Right ventricle myocardium inferior (tissue), 1 donor: ENCODE measurements around the gene SPATC1L. TPM values are rescaled to one million over a fixed set of nuclear protein-coding genes. Genes with fewer than 3 reads are reported as not detected.

Experiments used
- ATAC-seq: fragments of 200-7000 bp; cut with Tn5 transposase; one replicate; pipeline ENCODE4 v1.9.1; 2020; ENCODE audit warnings: mild to moderate bottlenecking, moderate library complexity
- DNase-seq: peaks from one replicate; pipeline ENCODE4 v3.0.0; 2021; ENCODE audit errors: missing footprints
- intact Hi-C: fragments of 100-400 bp; cut with DNase I; formaldehyde crosslinking; loops from one replicate; pipeline ENCODE4 v1.11.0; 2022
- total RNA-seq: library from RNA; stranded (reverse); fragmentation: NEBNext Ultra II Directional; extraction: Animal tissue kit (Norgen Biotek cat#: 25700); gene quantifications from one replicate; pipeline ENCODE4 v1.2.1, GENCODE V29; 2021
- donor health status: DM: no; HTN: yes; CAD: no; lungs with severe emphysema.

The SPATC1L gene
- total RNA-seq, 1 donor from 2014 or later = 7.7 TPM

GRCh38 chr21:46119637-46120271 lies 64.5 kb downstream of the SPATC1L start:
- ATAC-seq (no peak), DNase-seq (peak; percentile 62)
- intact Hi-C loops = no loop called here

GRCh38 chr21:46119144-46119636 lies 65.1 kb downstream of the SPATC1L start:
- intact Hi-C loops = no loop called here
- ATAC-seq (no peak), DNase-seq (peak; percentile 42)

GRCh38 chr21:46118316-46119143 lies 65.7 kb downstream of the SPATC1L start:
- ATAC-seq = no peak
- DNase-seq = peak; percentile 51
- intact Hi-C loops = no loop called here

- no peak for ATAC-seq
- intact Hi-C loops = no loop called here
- DNase-seq = peak; percentile 51
Measured at GRCh38 chr21:46117586-46118315, 66.5 kb downstream of the SPATC1L start.

DNA sequence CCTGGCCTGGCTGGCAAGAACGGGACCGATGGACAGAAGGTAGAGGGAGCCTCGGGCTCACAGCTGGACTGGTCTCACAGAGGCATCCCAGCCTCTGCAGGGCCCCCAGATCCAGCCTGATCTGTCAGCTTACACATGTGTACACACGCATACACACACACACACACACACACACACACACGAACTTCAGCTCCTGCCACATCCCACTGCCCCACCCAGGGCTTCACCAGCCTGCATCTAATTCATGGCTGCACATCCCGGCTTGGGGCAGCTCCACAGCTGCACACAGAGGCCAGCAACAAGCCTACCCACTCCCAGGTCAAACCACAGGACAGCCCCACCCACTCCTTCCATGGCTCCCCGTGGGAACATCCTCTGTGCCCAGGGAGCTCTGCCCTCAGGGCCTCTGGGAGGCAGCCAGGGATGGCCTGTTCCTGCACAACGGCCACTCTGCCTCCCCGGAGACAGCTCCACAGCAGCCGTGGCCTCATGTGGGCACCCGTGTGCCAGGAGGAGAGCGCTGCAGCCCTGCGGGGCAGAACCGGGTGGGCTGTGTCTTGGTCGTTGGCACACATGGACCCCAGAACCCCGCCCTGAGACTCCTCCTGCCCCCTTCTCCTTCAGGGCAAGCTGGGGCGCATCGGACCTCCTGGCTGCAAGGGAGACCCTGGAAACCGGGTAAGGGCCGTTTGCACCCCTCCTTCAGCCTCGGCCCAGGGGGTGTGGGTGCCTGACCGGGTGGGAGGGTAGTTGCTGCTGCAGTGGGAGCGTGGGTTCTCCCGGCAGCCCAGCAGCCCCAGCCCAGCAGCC lies 67.3 kb downstream of the SPATC1L start:
- DNase-seq = peak; percentile 61
- no peak for ATAC-seq
- intact Hi-C loops = no loop called here

GRCh38 chr21:46116189-46116775 lies 68.0 kb downstream of the SPATC1L start:
- intact Hi-C loops = no loop called here
- DNase-seq (peak; percentile 67), ATAC-seq (no peak)

DNA sequence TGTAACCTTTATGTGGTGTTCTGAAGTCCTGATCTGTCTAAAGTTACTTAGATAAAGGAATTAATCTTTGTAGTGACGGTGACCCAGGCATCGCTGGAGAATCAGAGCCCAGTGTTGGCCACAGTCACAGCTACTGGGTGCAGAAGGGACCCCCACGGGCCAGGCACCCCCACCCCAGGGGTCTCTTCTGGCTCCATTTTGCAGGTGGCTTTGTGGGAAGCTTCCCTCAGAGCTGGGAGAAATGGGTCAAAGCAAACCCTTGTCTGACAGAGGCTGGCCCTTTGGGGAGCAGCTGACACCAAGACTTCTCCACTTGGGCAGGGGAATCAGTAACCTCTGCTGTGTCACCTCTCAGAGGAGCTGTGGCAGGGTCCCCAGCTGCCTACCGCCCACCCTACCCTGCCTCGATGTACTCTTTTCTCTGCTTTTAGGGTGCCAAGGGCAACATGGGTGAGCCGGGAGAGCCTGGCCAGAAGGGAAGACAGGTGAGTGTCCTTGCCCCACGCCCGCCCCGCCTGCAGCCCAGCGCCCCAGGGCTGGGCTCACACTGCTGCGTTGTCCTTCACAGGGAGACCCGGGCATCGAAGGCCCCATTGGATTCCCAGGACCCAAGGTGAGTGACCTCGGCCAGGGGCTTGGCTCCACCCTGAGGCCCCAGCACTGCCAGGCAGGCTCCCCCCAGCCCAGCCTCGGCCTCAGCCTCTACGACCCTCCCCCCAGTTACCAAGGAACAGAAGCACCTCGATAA lies 68.6 kb downstream of the SPATC1L start:
- DNase-seq (no peak), ATAC-seq (no peak)
- intact Hi-C loops = no loop called here

DNA sequence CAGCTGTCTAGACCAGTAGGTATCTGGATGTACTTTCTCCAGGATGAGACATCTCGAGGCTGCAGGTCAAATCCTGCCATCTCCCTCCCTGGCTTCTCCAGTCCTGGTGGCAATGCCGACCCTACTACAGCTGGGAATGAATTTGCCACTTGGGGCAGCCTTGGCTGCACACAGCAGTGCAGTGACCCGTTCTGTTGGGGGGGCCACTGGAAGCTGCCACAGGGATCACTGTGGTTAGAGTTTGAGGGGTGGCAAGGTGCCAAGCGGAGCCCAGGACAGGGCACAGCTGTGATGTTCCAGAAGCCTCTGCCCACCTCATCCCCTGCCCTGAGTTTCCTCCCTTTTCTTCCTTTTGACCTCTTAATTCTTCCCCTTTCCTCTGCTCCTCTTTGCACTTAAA lies 69.3 kb downstream of the SPATC1L start:
- ATAC-seq (no peak), DNase-seq (no peak)
- intact Hi-C loops = no loop called here

DNA sequence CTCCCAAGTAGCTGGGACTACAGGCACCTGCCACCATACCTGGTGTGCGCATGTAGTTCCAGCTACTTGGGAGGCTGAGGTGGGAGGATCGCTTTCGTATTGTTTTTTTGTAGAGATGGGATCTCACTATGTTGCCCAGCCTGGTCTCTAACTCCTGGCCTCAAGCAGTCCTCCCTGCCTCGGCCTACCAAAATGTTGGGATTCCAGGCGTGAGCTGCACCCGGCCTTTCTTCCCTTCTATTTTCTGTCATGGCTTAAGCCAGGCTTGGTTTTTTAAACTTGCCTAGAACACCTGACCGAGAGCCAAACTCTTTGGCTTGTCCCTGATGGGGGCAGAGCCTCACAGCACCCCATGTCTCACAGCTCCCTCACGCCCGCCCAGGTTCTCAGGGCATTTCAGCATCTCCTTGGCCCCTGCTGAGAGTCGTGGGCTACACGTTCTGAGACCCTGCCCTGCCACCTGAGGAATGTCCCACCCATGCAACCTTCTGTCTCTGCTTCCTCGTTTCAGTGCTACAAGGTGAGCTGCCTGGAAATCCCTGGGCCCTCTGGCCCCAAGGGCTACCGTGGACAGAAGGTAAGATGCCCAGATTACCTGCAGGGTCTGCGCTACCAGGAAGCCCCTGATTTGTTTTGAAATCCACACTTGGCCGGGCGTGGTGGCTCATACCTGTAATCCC lies 70.6 kb downstream of the SPATC1L start:
- ATAC-seq = no peak
- DNase-seq = no peak
- intact Hi-C loops = no loop called here

GRCh38 chr21:46112725-46113215 lies 71.5 kb downstream of the SPATC1L start:
- ATAC-seq (no peak), DNase-seq (no peak)
- intact Hi-C loops = no loop called here

- intact Hi-C loops = loop anchor here (2.0 kb wide), 1 partner anchor 55 kb away; no protein-coding TSS in a partner anchor
- ATAC-seq = no peak
- peak; percentile 71 for DNase-seq
Measured at GRCh38 chr21:46111857-46112724, 72.2 kb downstream of the SPATC1L start.

- ATAC-seq = peak; percentile 4
Measured at GRCh38 chr21:46111193-46111571, 73.1 kb downstream of the SPATC1L start.

More at GRCh38 chr21:46111193-46111571, 73.1 kb downstream of the SPATC1L start:
- DNase-seq = peak; percentile 68
- intact Hi-C loops = loop anchor here (2.0 kb wide), 1 partner anchor 54 kb away; no protein-coding TSS in a partner anchor
